T-helper 2 cell (primary cell): Measurements from ENCODE around the gene SEZ6.

Source experiments
- DNase-seq, 5 experiments: peaks; one replicate each; pipeline versions ENCODE4 v3.0.0 to v3.0.0-alpha.2; 2012 to 2022

Gene SEZ6

DNA sequence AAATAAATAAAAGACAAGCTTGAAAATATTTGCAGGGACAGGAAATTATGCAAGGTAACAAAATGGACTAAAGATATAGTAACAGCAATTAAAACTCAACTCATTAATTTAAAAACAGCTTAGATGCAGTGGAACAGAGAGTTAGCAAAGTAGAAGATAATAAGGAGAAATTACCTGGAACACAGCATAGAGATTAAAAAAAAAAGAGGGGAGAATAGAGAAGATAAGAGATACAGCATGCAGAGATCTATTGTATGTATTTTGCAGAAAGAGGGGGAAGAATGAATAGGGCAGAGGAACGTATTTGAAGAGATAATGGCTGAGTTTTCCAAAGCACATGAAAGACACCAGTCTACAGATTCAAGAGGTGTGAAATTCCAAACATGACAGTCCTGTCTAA lies 28.7 kb upstream of the SEZ6 start:
- DNase-seq, result no peak

DNA sequence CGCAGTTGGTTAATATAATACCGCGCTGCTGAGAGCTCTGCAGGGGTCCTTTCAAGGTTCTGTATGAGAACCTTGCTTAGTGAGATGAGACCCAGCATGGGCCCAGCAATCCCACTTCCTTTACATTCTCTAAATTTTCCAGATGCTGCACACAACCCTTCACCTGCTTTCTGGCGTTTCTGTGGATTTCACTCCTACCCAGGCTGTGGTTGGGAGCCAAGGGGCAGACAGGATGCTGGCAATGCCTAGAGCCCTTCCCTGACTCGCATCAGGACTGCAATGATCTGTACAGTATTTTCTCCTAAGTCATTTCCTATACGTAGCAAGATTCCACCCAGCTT lies 27.0 kb upstream of the SEZ6 start:
- no peak for DNase-seq

DNA sequence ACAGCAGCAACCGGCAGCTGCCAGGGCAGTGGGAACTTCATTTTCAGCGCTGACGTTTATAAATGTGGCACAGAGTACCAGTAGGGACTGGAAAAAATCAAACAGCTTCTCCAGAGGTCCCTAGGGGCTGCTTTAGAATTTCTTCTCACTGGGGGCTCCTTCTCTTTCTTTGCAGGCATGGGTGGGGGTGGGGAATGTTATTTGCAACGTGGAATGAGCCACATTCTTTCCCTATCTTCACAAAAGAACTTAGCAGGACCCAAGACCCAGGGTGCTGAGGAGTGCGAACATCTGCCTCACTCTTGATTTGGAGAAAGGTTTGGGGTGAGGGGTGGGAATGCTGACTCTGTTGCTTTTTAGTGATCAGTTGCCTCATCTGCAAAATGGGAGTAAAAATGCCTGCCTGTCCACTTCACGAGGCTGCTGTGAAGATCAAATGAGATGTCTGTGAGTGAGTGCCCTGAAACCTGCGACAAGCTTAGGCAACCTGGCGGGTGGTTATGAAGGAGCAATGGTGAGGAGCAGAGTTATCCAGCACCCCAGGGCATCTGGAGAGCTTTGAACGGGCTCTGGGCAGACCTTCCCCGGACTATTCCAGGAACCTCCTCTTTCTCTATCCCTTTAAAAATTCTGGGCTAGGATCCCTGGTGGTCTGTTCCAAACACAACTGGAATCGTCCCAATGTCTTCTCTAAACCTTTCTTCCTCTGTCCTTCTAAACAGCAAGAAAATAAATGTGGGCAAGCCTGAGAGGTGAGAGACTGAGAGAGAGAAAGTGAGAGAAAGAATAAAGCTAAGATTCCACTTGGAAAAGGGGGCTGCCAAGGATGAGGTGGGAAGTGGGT lies 26.4 kb upstream of the SEZ6 start:
- no peak for DNase-seq

DNA sequence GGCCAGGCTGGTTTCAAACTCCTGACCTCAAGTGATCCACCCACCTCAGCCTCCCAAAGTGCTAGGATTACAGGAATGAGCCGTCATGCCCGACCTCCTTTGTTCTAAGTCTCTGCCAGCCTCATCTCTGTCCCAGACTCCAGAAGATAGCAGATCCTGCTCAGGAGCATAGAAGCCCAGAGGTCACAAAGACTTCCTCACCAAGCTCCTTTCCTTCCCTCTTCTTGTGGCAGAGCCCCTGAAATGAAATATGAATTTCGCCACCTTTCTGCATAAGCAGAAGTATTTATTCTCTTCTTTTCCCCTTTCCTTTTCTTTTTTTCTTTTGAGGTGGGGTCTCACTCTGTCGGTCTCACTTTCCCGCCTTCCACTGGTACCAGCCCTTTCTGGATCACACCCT lies 25.7 kb upstream of the SEZ6 start:
- DNase-seq, result no peak

DNA sequence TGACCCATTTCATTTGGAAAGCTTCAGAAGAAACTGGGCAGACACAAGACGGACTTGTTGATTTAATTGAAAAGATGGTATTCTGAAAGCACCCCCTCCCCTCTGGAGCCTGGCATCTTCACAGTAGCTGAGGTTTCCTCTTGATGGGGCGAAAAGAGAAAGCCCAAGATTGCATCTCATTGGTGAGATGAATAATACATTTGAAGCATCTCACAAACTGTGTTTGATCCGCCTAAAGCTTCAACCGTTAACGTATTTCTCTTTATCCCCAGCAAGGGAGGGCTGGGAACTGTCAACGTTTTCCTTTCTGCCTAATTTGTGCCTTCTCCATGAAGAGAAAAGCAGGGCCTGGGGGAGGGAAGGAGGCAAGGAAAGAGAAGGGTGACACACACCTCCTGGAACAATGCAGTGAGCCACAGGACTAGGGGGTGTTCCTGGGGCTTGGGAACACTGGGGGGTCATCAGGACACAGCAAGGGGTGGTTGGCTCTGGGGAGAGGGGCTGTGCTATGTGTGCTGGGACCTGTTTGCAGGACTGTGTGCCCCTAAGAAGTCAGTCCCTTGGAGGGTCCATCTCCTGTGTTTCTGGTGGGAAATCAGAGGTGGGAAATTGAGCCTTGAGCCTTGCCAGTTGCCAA lies 18.6 kb upstream of the SEZ6 start:
- no peak for DNase-seq

DNA sequence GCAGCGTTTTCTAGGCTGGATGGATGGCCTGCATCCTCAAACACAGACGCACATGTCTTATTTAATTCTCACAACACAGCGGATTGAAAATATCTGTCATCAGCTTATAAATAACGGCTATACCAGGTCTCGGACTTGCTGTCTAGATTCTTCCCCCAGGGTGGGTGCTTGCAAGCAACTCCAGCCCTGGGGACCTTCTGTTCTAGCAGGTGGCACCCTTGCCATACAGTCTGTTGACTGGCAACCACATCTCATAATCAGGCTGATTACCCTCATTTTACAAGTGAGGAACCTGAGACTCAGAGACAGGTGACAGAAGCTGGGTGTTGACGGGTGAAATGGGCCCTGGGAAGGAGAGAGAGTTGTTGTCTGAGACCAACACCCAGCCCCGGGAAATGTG lies 16.2 kb upstream of the SEZ6 start:
- DNase-seq, result no peak

DNA sequence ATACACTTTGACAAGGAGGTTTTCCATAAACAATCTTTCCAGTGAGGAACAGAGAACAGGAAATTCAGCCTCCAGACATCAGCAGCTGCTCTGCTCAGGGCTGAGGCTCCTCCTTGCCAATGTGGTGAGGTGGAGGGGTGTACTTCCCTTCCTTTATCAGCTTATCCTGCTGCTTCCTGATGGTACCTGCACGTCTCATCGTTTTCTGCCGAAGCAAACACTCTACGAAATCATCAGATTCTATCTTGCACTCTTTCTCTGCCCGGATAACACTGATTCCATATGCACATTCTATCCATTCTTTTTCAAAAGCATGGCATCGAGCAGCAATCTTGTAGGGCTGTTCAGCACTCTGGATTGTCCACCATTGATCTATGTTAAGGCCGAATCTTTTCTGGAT lies 15.4 kb upstream of the SEZ6 start:
- DNase-seq, result no peak

DNA sequence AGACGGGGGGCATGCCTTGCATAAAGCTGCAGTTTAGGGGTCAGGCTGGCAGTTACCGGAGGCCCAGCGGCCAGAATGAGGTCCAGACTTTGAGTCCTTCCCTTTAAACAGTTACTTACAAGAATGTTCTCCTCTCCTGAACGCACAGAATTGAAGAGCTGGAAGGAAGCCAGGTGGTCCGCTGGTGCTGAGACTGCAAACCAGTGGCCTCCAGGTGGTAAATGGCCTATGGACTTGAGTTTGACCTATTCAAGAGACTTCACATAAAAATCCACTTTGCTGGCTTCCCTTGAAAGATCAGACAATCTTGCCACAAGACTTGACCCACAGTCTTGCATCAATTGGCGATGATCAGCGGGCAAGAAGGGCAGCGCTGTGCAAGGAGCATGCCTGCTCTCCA lies 14.7 kb upstream of the SEZ6 start:
- no peak for DNase-seq

DNA sequence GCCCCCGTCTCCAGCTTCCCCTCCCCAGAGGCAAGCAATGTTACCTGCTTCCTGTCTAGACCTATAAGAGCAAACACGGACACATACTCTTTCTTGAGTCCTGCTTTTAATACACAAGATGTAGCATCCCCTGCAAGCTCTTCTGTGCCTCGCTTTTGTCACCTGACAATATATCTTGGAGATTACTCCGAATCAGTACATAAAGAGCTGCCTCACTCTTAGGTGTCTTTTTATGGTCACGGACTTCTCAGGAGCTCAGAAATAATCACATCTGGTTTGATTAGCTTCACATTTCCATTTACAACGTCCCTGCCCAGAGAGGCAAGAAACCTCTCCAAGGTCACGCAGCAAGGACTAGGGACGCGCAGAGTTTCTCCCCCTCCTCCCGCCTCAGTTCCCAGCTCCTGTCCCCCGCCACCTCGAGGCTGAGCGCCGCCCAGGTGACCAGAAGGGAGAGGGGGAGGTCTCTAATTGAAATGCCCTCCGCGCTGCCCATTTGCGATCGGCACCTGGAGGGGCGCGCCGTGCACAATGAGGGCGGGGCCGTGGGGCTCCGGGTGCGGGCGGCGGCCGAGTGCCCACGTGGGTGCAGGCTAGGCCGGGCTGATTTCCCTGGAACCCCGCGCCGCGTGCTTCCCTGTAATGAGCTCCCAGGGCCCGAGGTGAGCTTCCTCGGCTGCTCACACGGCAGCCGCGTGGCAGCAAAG lies 13.8 kb upstream of the SEZ6 start:
- DNase-seq, result no peak

DNA sequence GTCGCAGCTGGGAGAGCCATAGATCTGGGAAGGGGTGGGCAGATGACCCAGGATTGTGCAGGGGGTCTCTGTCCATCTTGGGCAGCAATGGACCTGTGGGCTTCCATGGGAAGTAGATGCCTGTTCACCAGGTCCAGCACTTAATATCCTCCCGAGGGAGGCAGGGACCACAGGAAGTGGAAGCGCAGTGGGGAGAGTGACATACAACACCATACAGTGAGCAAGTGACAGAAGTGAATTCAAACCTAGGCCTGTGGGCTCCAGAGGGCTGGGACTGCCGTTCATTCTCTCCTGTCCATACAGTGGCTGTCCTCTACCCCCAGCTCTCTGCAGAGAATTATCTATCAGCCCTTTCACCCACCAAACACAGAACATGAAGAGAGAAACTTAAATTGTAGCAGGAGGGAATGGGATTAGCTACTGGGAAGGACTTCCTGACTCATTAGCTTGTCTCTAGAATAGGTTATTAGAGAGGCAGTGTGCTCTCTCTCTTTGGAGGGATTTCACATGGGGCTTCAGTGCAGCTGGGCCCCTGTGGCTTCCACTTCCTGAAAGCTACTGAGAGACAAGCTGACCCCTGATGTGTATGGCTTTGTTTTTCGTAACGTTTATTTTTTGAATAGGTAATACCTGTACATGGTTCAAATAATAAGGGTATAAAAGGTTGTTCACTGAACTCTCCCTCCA lies 13.1 kb upstream of the SEZ6 start:
- DNase-seq, result no peak

DNA sequence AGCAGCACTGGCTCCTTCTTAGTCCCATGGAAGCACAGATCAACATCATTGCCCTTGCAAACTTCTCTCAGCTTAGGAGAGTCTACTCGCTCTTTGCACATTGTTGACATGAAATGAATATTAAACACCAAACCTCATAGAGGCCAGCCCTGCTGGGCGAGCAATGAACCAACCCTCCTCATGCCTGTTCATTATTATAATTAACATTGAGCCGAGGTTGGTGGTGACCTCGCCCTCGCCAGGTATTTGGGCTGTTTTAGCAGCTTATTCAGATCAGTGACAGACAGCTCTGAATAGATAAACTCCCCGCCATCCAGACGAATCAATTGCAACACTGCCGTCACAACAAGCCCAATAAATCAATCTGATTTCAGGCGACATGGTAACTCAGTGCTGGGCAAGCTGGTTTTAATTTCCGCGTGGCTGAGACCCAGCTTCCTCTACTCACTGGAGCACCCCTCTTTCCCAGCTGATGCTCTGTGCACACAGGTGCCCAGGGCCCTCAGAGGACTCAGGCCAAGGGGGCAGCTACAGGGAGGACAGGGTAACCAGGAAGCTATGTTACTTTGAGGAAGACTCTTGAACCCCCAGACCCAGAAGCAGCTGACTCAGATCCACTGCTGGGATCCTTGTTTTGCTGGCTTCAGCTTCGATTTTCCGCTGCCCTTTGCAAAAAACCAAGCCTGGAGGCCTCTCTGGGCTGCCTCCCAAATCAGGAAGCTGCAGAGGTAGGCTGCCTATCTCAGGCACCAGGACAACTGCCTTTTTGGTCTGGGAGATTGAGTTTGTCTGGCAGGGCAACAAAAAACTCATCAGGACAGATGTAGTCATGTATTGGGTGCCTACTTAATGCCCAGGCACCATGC lies 10.7 kb upstream of the SEZ6 start:
- no peak for DNase-seq

DNA sequence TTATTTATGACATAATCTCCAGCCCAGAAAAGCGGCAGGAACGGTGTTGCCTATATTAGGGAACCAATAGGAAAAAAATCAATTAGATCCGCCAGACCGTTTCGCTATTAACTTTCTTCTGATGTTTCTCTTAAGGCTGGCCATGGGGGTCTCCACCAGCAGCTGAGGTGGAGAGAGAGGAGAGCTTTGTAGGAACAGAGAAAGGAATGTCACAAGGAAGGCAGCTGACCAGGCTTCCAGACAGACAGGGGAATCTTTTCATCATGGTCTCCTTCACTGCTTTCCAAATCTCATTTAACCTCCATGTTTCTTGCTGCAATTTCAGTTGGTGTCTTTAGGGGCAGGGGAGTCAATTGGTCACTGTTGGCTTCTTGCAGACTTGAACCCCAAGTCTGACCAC lies 8.9 kb upstream of the SEZ6 start:
- no peak for DNase-seq

DNA sequence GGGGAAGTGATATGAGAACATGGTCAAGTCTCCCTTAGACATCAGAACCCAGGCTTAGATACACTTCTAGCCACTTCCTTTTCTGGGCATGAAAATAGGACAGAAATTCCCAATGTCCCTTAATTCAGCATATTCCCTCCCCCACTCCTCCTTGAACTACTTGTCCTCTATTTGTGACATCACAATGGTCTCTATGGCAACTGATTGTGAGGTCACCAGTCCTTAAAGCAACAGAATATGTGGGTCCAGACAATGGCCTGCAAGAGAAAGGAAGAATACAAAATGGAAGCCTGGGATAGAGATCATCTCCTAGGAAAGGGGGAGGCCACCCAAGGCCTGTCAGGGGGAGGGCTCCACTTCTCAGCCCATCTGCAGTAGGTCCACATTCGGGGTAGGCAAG lies 6.7 kb upstream of the SEZ6 start:
- DNase-seq, result no peak

DNA sequence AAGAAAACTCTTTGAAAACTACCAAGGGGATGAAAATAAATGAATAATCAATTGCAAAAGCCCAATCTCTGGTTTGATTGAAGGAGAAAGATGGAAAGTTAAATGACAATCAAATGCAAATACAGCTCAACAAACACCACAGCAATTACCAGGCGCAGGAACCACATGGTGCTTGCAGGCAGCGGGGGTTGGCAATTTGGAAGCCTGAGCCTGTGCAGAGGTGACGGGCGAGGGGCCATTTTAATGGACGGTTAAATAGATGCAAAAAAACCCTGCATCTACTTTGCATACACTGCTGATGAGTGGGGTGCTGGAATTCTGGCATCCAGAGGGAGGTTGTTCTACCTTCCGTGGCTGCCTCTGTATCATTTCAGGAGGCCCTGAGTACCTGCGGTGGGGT lies 4.8 kb upstream of the SEZ6 start:
- no peak for DNase-seq

DNA sequence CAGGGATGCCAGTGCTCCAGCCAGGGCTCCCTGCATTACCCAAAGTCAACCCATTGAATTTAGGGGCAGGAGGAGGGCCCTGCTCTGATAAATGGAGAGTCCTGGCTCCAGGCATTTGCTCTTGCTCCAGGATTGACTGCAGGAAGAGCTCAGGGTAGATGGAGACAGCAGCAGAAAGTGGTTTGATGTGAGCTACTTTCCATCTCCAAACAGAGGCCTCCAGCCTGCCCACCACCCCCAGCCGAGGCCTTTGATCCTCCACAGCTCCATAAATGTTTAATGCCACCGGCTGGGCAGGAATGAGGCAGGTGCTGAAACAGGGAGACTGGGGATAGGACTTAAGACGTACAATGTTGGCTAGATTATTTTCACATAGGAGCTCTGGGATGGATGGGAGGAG lies 4.3 kb upstream of the SEZ6 start:
- no peak for DNase-seq

DNA sequence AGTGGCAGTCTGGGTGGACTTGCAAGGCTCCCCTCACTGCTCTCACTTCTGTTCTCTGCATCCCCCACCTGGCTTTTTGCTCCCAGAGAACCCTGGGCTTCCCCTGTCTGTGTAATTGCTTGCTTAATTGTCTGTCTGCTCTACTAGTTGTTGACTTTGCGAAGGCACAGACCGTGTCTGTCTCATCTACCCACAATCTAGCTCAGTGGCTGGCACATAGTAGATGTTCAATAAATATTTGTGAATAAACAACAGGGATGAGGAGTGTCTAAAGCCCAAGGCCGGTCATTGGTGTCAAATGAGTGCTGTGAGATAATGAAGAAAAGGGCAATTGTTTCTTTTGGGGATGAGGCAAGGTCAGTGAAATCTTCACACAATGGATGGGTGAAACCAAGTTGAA lies 2.8 kb upstream of the SEZ6 start:
- DNase-seq, result no peak

DNA sequence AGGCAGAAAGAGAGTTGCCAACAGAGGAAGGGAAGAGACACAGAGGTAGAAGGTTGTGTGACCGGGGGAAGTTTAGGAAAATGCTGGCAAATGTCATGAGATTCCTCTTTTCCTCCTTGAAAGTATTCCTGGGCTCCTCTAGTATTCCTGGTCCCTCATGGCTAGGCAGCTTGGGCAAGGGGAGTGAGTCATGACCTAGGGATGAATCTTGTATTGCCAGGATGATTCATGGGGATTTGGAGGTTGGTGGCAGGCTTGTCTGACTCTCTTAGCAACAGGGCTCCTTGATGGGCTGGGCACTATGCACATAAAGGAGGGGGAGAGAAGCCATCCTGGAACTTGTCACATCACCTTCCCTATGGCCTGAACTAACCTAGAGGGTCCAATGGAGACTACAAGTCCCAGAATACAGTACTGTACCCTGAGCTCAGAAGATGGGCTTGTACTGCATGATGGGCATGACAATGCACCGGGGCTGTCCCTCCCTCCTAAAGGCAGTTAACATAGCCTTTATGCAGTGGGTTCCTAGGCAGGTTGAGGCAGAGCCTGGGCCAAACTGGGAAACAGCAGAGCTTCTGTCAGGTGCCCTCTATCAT lies 2.1 kb upstream of the SEZ6 start:
- no peak for DNase-seq

DNA sequence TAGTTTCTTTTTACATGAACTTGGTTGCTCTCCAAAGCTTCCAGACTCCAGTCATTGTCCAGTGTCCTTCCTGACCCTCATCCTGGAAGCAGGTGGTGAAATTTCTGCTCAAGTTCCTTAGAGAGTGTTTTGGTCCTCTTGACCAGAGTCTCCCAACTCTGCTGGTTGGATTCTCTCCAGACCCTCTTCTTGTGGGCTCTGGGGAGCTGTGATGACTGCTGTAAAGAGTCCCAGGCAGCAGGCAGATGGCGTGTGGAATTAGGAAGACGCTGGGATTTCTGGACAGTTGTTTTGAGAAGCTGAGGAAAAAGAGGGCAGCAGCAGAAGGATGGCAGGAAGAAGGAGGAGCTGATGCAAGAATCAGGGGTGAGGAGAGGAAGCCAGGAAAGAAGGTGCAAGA lies 1.6 kb upstream of the SEZ6 start:
- no peak for DNase-seq

DNA sequence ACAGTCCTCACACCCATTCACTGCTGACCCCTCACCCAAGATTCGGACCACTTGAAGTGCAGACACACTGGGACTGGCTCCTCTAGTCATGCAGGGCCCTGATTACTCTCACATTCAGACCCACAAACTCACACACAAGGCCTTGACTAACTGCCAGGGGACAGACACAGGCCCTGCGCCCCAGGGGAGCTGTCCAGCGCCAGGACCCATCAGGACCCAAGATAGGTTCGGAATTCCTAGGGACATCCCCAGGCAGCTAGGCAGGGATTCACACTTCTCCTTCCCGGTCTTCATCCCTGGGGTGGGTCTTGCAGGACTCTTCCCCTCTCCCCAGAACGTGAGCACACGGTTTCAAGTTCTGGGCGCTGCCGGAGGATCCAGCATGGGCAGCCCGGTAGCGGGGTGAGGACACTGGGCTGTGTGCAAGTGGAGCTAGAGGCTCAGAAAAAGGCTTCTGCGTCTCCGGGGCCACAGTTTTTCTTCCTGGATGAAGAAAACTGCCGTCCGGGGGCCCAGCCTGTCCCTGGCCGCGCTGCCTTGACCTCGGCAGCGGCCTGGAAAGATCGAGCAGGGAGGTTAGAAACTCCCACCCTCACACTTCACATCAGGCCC lies 1.6 kb downstream of the SEZ6 start:
- no peak for DNase-seq

DNA sequence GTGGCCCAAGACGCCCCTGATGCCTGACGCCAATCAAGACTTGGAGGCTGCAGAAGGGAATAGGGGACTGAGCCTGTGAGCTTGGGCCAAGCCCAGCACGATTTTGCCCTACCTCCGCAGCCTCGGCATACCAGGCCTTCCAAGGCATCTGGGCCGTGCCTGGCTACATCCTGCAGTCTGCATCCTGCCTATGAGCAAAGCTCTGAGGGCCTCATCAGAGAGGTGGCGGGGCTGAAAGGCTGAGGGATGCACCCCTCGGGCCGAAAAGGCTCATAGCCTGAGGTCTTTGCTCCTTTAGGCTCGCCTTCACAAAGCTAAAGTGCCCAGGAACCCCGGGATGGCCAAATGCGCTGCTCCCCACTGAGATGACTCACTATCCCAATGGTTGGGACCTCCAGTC lies 2.5 kb downstream of the SEZ6 start:
- DNase-seq, result no peak

DNA sequence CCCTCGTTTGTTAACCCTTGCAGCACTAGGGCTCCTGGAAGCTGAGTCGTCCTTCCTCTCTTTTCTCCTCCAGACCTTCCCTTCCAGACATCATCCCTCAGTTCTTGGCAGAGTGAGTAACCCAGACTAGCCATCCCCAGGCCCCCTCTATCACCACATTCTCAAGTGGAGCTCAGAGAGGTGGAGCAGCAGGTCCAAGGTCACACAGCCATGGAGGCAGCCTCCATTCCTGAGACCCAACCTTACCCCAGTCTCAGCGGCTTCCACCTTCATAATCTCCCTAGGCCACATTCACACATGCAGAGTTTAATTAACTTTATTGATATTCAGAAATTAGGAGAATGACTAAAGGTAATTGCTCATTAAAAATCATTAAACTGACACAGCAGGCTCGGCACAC lies 3.0 kb downstream of the SEZ6 start:
- DNase-seq, result no peak

DNA sequence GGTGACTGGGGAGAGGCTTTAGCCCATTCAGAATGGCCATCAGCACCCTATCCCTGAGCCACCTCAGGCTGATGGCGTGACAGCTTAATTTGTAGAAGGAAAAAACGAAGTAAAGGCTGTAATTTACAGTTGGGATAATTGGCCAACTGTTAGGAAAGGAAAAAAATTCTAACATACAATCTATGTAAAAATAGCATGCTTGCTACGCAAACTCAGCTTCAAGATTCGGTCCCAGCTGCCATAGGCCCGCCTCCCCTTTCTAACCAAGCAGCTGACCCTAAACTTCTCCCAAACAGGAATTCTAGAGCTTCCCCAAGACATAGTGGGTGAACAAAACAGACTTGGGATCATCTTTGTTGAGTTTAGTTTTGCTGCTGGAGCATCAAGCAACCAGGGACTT lies 4.9 kb downstream of the SEZ6 start:
- DNase-seq, result no peak
